ENCODE results near the gene SKIC8. TPM values are rescaled to one million over a fixed set of nuclear protein-coding genes. Genes with fewer than 3 reads are reported as not detected.

The SKIC8 gene
- polyA plus RNA-seq, 3 donors = 29.0 to 58.3 (median 55.7) TPM

- no peak overlapping the region for H3K27ac ChIP-seq (ENCODE audit: low read depth, low read length)
- WGBS, 3 donors = 63 to 86% (median 84%) methylated on average over 9 of the region's 9 CpGs
These were observed 5.0 kb upstream of the SKIC8 start for GRCh38 chr15:78304216-78305066.

DNA sequence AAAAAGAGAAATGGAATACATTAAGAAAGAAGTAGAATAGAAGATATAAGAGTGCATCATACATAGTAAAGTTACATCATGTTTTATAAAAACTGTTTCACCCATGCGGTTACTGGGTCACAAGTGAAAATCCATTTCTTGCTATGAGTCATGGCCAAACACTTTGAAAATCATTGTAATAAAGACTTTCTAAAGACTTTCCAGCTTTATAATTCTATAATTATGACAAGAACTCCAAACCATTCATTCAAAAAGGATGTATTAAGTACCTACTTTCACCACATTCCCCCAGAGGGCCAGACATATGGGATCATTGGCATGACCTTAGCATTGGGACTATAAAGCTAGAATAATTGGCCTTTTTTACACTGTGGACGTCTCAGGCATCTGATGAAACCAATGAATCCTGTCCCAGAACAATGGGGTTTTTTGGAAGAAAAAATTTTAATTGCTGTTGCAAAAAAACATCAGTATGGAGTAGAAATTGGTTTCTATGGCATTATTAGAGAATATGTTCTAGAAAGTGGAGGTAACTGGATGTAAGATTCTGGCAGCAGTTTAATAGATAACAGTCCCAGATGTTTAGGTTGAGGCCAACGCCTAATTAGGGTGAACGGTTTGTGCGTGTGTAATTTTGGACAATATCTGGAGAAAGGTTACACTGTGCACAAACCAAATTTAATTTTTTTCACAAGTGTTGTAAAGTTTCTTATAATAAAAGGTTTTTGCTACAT lies 3.3 kb upstream of the SKIC8 start:
- no peak overlapping the region for H3K27ac ChIP-seq (ENCODE audit: low read depth, low read length)
- 64 to 65% (median 65%) methylated on average over 5 of the region's 5 CpGs for WGBS, 3 donors

DNA sequence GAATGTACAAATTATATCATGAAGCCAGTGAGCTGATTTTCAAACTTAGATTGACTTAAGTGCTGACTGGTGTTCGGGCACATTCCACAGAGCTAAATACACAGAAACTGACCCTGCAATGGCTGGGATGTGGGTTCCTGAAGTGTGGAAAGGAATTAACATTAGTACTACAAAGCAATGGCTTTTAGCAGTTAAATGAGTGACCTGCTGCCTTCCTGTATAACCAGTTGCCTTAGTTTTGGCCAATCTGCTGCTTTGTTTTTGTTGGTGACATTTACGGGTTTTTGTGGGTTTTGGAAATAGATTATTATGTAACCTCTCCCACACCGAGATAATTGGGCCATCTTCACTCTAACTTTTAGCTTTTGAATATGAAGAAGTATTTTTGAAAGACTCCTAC lies 2.4 kb upstream of the SKIC8 start:
- WGBS, 3 donors = 19 to 31% (median 20%) methylated on average over 3 of the region's 3 CpGs
- no peak overlapping the region for H3K27ac ChIP-seq (ENCODE audit: low read depth, low read length)

DNA sequence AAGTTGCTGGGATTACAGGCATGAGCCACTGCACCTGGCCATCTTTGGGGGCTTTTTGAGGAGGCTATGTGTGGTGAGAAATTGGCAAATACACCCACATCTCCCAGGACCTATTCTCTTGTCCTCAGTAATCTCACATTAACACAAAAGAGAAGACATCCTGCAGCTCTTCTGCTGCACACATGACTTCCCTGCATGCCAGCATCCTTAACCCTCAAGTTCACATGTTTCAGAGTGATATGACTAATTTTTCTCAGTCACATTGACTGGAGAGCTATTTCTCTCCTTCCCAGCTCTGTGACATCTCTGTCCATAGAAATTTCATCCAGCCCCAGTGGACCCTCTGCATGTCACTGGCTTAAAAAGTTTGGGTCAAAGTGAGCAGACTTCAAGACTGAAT lies 1.9 kb upstream of the SKIC8 start:
- H3K27ac ChIP-seq (ENCODE audit: low read depth, low read length) = no peak overlapping the region

DNA sequence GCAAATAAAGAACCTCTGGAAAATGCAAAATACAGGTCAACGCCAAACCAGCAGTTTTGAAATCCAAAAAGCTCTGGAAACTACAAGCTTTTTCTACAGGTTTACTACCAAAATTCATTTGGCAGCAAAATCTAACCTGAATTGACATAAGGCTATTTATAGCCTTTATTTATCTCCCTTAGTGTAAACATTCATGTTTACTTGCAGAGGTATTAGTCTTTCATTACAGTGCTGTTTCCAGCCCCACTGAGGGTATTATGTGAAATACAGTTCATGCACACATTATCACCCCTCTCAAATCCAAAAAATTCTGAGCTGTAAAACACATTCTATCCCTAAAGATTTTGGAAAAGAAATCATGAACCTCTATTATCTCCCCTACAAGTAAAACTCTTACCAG lies 7.2 kb downstream of the SKIC8 start:
- 43 to 98% (median 93%) methylated on average over 1 of the region's 1 CpG for WGBS, 3 donors
- no peak overlapping the region for H3K27ac ChIP-seq (ENCODE audit: low read depth, low read length)

GRCh38 chr15:78291698-78292097 lies 7.7 kb downstream of the SKIC8 start:
- WGBS, 3 donors = 90 to 100% (median 98%) methylated on average over 2 of the region's 2 CpGs
- H3K27ac ChIP-seq (ENCODE audit: low read depth, low read length) = no peak overlapping the region

DNA sequence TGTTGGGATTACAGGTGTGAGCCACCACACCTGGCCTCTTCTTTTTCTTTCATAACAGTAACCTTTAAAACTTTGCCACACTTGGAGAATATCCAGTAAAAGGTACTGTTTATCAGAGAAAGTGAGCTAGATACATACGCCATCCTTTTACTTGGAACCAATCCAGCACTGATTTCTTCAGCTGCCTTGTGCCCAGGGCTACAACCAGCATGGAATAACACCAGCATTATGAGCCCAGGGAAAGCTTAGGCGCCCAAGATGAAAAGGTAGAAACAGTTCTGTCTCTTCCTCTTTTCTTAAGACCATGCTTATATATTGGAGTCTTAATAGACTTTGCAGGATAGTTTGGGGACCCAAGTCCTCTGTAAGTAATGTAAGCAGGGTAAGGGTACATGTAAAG lies 8.4 kb downstream of the SKIC8 start:
- H3K27ac ChIP-seq (ENCODE audit: low read depth, low read length) = no peak overlapping the region
- WGBS, 3 donors = 48 to 74% (median 70%) methylated on average over 2 of the region's 2 CpGs

DNA sequence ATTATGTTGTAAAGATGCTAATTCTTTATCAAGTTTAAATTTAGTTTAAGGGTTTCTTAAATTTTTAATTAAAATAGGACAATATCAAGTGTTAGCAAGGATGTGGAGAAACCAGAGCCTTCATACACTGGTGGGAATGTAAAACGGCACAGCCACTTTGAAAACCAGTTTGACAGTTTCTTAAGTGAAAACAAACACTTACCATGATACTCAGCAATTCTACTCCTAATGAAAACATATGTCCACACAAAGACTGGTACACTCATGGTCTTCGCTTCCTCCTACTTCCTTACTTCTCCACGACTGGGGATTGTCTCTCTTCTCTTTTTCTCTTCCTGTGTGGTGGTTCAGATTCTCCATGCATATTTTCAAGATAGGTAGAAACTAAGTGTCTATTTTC lies 9.2 kb downstream of the SKIC8 start:
- H3K27ac ChIP-seq (ENCODE audit: low read depth, low read length) = no peak overlapping the region
- 68 to 82% (median 72%) methylated on average over 3 of the region's 3 CpGs for WGBS, 3 donors

- WGBS, 3 donors = 75 to 86% (median 79%) methylated on average over 4 of the region's 4 CpGs
- H3K27ac ChIP-seq (ENCODE audit: low read depth, low read length) = no peak overlapping the region
These were observed 14.7 kb downstream of the SKIC8 start for GRCh38 chr15:78284758-78285157.

DNA sequence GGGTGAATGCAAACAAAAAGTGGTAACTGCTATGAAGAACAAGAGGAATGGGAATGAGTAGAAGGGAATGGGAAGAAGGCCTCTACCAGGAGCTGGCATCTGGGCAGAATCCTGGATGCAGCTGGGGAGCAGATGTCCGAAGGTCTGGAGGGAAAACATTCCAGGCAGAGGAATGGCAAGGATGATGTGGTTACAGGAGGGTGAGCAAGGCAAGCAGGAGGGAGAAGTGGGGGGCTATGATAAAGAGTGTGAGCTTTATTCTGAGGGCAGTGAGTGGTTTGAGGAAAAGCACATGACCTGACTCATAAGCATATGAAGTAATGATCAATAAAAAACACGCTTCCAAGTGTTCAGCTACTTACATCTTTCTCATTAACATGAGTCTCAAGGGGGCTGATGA lies 17.1 kb downstream of the SKIC8 start:
- 90 to 96% (median 93%) methylated on average over 2 of the region's 2 CpGs for whole genome bisulfite sequencing, 3 donors
- no peak overlapping the region for H3K27ac ChIP-seq (ENCODE audit: low read depth, low read length)

GRCh38 chr15:78280319-78281072 lies 18.9 kb downstream of the SKIC8 start:
- 90 to 94% (median 93%) methylated on average over 13 of the region's 13 CpGs for WGBS, 3 donors
- H3K27ac ChIP-seq (ENCODE audit: low read depth, low read length) = no peak overlapping the region

- H3K27ac ChIP-seq (ENCODE audit: low read depth, low read length) = no peak overlapping the region
- 84 to 94% (median 87%) methylated on average over 6 of the region's 6 CpGs for WGBS, 3 donors
These were observed 23.1 kb downstream of the SKIC8 start for GRCh38 chr15:78276064-78276943.

- H3K27ac ChIP-seq (ENCODE audit: low read depth, low read length) = no peak overlapping the region
- 77 to 97% (median 95%) methylated on average over 5 of the region's 5 CpGs for WGBS, 3 donors
These were observed 24.4 kb downstream of the SKIC8 start for GRCh38 chr15:78274994-78275393.

GRCh38 chr15:78272776-78273175 lies 26.6 kb downstream of the SKIC8 start:
- H3K27ac ChIP-seq (ENCODE audit: low read depth, low read length) = no peak overlapping the region
- 91 to 96% (median 94%) methylated on average over 3 of the region's 3 CpGs for WGBS, 3 donors

- no peak overlapping the region for H3K27ac ChIP-seq (ENCODE audit: low read depth, low read length)
- 55 to 79% (median 74%) methylated on average over 2 of the region's 2 CpGs for WGBS, 3 donors
These were observed 27.1 kb downstream of the SKIC8 start for GRCh38 chr15:78272316-78272715.

DNA sequence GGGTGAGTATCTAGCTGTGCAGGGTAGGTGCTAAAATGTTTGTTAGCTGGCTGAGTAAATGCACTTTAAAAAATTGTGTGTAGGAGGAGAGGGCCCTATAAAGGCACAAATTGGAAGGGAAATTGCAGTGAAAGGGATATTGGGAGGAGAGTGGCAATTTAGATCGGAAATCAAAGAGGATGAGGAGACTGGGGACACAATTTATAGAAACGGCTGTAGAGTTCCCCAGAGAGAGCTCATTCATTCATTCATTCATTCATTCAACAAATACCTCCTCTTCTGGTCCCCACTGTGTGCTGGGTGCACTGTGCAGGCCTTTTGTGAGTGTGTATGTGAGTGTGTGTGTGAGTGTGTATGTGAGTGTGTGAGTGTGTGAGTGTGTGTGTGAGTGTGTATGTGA lies 32.6 kb downstream of the SKIC8 start:
- H3K27ac ChIP-seq (ENCODE audit: low read depth, low read length) = no peak overlapping the region
- 65 to 81% (median 78%) methylated on average over 2 of the region's 2 CpGs for WGBS, 3 donors

- H3K27ac ChIP-seq (ENCODE audit: low read depth, low read length) = no peak overlapping the region
These were observed 33.2 kb downstream of the SKIC8 start for GRCh38 chr15:78266229-78266628.

GRCh38 chr15:78265752-78266224 lies 33.6 kb downstream of the SKIC8 start:
- H3K27ac ChIP-seq (ENCODE audit: low read depth, low read length) = no peak overlapping the region
- 75 to 78% (median 76%) methylated on average over 9 of the region's 9 CpGs for WGBS, 3 donors

Data from adipose tissue (tissue), 3 donors.